ENCODE results near the gene FBXO3. TPM values are rescaled to one million over a fixed set of nuclear protein-coding genes. Genes with fewer than 3 reads are reported as not detected.

The FBXO3 gene
- total and polyA plus RNA-seq, 2 of the 8 experiments (the other 6 are each of a cell fraction or from before 2014, with no cell fraction given), result 15.9 to 25.7 TPM

DNA sequence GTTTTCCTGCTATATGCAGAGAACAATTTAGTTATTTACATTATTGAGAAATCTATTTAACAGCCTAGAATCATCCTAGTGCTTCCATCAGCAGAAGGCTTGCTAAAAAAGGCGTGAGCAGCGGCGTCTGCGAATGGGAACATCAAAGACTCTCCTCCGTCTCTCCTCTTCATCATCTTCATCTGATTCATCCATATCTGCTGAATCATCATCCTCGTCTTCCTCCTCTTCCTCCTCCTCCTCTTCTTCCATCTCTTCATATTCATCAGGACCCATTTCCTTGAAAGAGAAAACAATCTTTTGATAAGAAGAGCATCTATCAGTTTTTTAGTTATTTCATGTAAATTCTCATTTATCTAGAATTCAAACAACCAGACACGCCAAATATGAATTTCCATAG lies 32.5 kb downstream of the FBXO3 start:
- H4K91ac ChIP-seq (replicated peaks; ENCODE audit: insufficient read length, low read length), result no peak overlapping the region
- H3K9me3 ChIP-seq (ENCODE audit: insufficient read depth in 2 of 2, low read depth in 1 of 2, low read length in 1 of 2), result no peaks in the 10 kb centered on the region
- no peaks in the 10 kb centered on the region for H3K79me2 ChIP-seq (ENCODE audit: control insufficient read depth in 1 of 2, insufficient read depth in 2 of 2, low read length in 2 of 2)
- H4K8ac ChIP-seq (ENCODE audit: extremely low read depth, insufficient read depth, low read length), result no peak overlapping the region
- H2BK120ac ChIP-seq (replicated peaks; ENCODE audit: low read depth, low read length), result no peak overlapping the region
- no peak overlapping the region for H3K4me2 ChIP-seq (ENCODE audit: insufficient read depth in 1 of 2, low read depth in 2 of 2, low read length in 2 of 2)
- no peak overlapping the region for H3K23ac ChIP-seq (ENCODE audit: insufficient read length)
- no peaks in the 10 kb centered on the region for H3K79me1 ChIP-seq (ENCODE audit: low read depth, low read length)
- H3K56ac ChIP-seq (replicated peaks; ENCODE audit: insufficient read length, low read depth, low read length), result no peak overlapping the region
- H3K27ac ChIP-seq (ENCODE audit: low read depth, low read length), result no peak overlapping the region
- no peak overlapping the region for H4K5ac ChIP-seq (ENCODE audit: insufficient read length, low read depth, low read length)
- POLR2A ChIA-PET (ENCODE audit: partially characterized antibody), result no interaction called here
- H2AFZ ChIP-seq (ENCODE audit: low read length), result no peak overlapping the region
- FAIRE-seq (no peak), DNase-seq (ENCODE audit: low read depth in 1 of 2, low spot score in 2 of 2) (no peak)
- peaks cover 4% of the 10 kb centered on the region for H3K23me2 ChIP-seq (ENCODE audit: low read depth, low read length)
- no peak overlapping the region for H2BK15ac ChIP-seq (ENCODE audit: low read length)
- H2BK20ac ChIP-seq (ENCODE audit: low read length), result no peak overlapping the region
- H3K18ac ChIP-seq (ENCODE audit: extremely low read depth, low read length), result no peak overlapping the region
- H3K27me3 ChIP-seq (replicated peaks in 1 of 4; ENCODE audit: control insufficient read depth in 3 of 4, extremely low read depth in 1 of 4, insufficient read depth in 3 of 4, low read length in 3 of 4), result no peaks in the 10 kb centered on the region
- 94 to 100% methylated on average over 1 to 7 of the region's 7 CpGs for WGBS, 2 experiments (ENCODE audit: extremely low coverage in 1 of 2, insufficient coverage in 1 of 2, insufficient read length in 1 of 2, insufficient replicate concordance in 2 of 2, low coverage in 1 of 2, low lambda C conversion rate in 2 of 2, missing lambda C conversion rate in 1 of 2)
- TF ChIP-seq SP1 (IDR thresholded peaks at IDR 0.05; ENCODE audit: low read depth, low read length) (no peak), FOSL1 (IDR thresholded peaks at IDR 0.05; ENCODE audit: insufficient read depth, low read depth, low read length) (no peak), SRF (IDR thresholded peaks at IDR 0.05; ENCODE audit: low read depth, low read length) (no peak), MAFK (IDR thresholded peaks at IDR 0.05; ENCODE audit: low read depth, low read length) (no peak), BRCA1 (IDR thresholded peaks at IDR 0.05; ENCODE audit: low read depth, low read length) (no peak), TAF1 (IDR thresholded peaks at IDR 0.05; ENCODE audit: low read depth, low read length) (no peak), POU5F1 (IDR thresholded peaks at IDR 0.05; ENCODE audit: low read depth, low read length) (no peak), ZNF274 (IDR thresholded peaks at IDR 0.05; ENCODE audit: borderline replicate concordance, extremely low read depth, low read length) (no peak), EP300 (IDR thresholded peaks at IDR 0.05; ENCODE audit: borderline replicate concordance in 1 of 2, low read depth in 2 of 2, low read length in 2 of 2) (no peak), KDM1A (IDR thresholded peaks at IDR 0.05; ENCODE audit: borderline replicate concordance, low read length) (no peak), POLR2A (IDR thresholded peaks at IDR 0.05; ENCODE audit: control extremely low read depth in 1 of 2, low read depth in 2 of 2, low read length in 2 of 2) (no peak)
- H3K36me3 ChIP-seq (ENCODE audit: control insufficient read depth in 2 of 4, insufficient read depth in 4 of 4, low read length in 3 of 4), result peaks cover 0 to 1% (median 0%) of the 10 kb centered on the region in 4 experiments; a peak in 2 of 8 replicates
- no peak overlapping the region for H3K4me3 ChIP-seq (ENCODE audit: extremely low read depth in 1 of 4, insufficient read depth in 2 of 4, low read depth in 3 of 4, low read length in 4 of 4)
- peaks cover 0 to 4% (median 2%) of the 10 kb centered on the region in 4 experiments; a peak in 2 of 7 replicates for H3K4me1 ChIP-seq (replicated peaks in 1 of 4; ENCODE audit: control insufficient read depth in 3 of 4, insufficient read depth in 4 of 4, low read length in 3 of 4)
- no peak overlapping the region for H3K4ac ChIP-seq (replicated peaks; ENCODE audit: insufficient read length, low read depth, low read length)
- H3K9ac ChIP-seq (replicated peaks in 1 of 4; ENCODE audit: extremely low read depth in 1 of 4, low read depth in 3 of 4, low read length in 3 of 4), result no peak overlapping the region
- no peak overlapping the region for H2AK5ac ChIP-seq (ENCODE audit: low read depth, low read length)
- H4K20me1 ChIP-seq (replicated peaks in 1 of 2; ENCODE audit: control insufficient read depth in 1 of 2, insufficient read depth in 2 of 2, low read length in 2 of 2), result peaks cover 0 to 3% of the 10 kb centered on the region in 2 experiments
- no peak overlapping the region for H3K14ac ChIP-seq (ENCODE audit: insufficient read length)
- CTCF ChIA-PET (ENCODE audit: partially characterized antibody), result interaction anchor here (0.8 to 2.0 kb wide), 13 partner anchors 8 to 568 kb away, joined by 3 to 19 read pairs (median 4); partner anchors contain the start of gene FBXO3
- no peak overlapping the region for H2BK12ac ChIP-seq (ENCODE audit: low read depth, low read length)
- no peak overlapping the region for H2BK5ac ChIP-seq (ENCODE audit: low read depth, low read length)

Data from H1 (cell line).